H9 (cell line): ENCODE measurements around the gene B3GNT4. TPM values are rescaled to one million over a fixed set of nuclear protein-coding genes. Genes with fewer than 3 reads are reported as not detected.

Experiments used
- DNase-seq: peaks from one replicate; pipeline ENCODE4 v3.0.0-alpha.2; 2017
- H2AFZ ChIP-seq: one replicate; pipeline ENCODE4 v1.6.1; 2013; ENCODE audit warnings: mild to moderate bottlenecking, low read length, control low read depth, moderate library complexity
- H2AK5ac ChIP-seq: 2 replicates; pipeline ENCODE4 v1.6.1; 2013; ENCODE audit warnings: low read length, control low read depth, mixed read lengths; ENCODE audit not compliant: insufficient read length
- H2BK120ac ChIP-seq: one replicate; pipeline ENCODE4 v1.6.1; 2013; ENCODE audit warnings: low read depth, mild to moderate bottlenecking, low read length, control low read depth, inconsistent platforms; ENCODE audit not compliant: poor library complexity, severe bottlenecking
- H2BK12ac ChIP-seq: 2 replicates; pipeline ENCODE4 v1.6.1; 2013; ENCODE audit warnings: low read length, control low read depth, mixed read lengths, low read depth; ENCODE audit not compliant: insufficient read length
- H2BK15ac ChIP-seq: 2 replicates; pipeline ENCODE4 v1.6.1; 2013; ENCODE audit warnings: low read depth, low read length, control low read depth
- H2BK20ac ChIP-seq: one replicate; pipeline ENCODE4 v1.6.1; 2013; ENCODE audit warnings: low read depth, mild to moderate bottlenecking, low read length, control low read depth, inconsistent platforms; ENCODE audit not compliant: poor library complexity, severe bottlenecking
- H2BK5ac ChIP-seq: 2 replicates; pipeline ENCODE4 v1.6.1; 2013; ENCODE audit warnings: low read length, control low read depth, mixed read lengths; ENCODE audit not compliant: insufficient read length
- H3K14ac ChIP-seq: 2 replicates; pipeline ENCODE4 v1.6.1; 2013; ENCODE audit warnings: low read length, control low read depth; ENCODE audit not compliant: insufficient read depth
- H3K18ac ChIP-seq: 2 replicates; pipeline ENCODE4 v1.6.1; 2013; ENCODE audit warnings: low read depth, mild to moderate bottlenecking, mixed read lengths, low read length, control low read depth; ENCODE audit not compliant: insufficient read length
- H3K23ac ChIP-seq: 2 replicates; pipeline ENCODE4 v1.6.1; 2013; ENCODE audit warnings: low read length, control low read depth, mixed read lengths, low read depth; ENCODE audit not compliant: insufficient read length
- H3K23me2 ChIP-seq: 2 replicates; pipeline ENCODE4 v1.6.1; 2013; ENCODE audit warnings: low read depth, mild to moderate bottlenecking, mixed read lengths, low read length, control low read depth; ENCODE audit not compliant: insufficient read length, poor library complexity, severe bottlenecking
- H3K27ac ChIP-seq: 2 replicates; pipeline ENCODE4 v1.5.1; 2013; ENCODE audit warnings: low read length, control low read depth, mixed read lengths, low read depth; ENCODE audit not compliant: insufficient read length
- H3K27me3 ChIP-seq: 2 replicates; pipeline ENCODE4 v1.6.1; 2013; ENCODE audit warnings: low read length, control low read depth, inconsistent platforms; ENCODE audit not compliant: insufficient read depth
- H3K4ac ChIP-seq: 2 replicates; pipeline ENCODE4 v1.6.1; 2013; ENCODE audit warnings: low read depth, mild to moderate bottlenecking, control low read depth, inconsistent platforms, low read length, moderate library complexity
- H3K4me1 ChIP-seq: 2 replicates; pipeline ENCODE4 v1.6.1; 2013; ENCODE audit warnings: low read length, control low read depth, inconsistent platforms; ENCODE audit not compliant: insufficient read depth
- H3K4me2 ChIP-seq: 2 replicates; pipeline ENCODE4 v1.6.1; 2013; ENCODE audit warnings: low read length, control low read depth, mixed read lengths; ENCODE audit not compliant: insufficient read length, insufficient read depth
- H3K56ac ChIP-seq: 2 replicates; pipeline ENCODE4 v1.6.1; 2013; ENCODE audit warnings: low read depth, mild to moderate bottlenecking, mixed read lengths, low read length, control low read depth; ENCODE audit not compliant: insufficient read length
- H3K79me1 ChIP-seq: 2 replicates; pipeline ENCODE4 v1.6.1; 2013; ENCODE audit warnings: low read depth, mild to moderate bottlenecking, moderate library complexity, low read length, control low read depth, inconsistent platforms; ENCODE audit not compliant: insufficient read depth, poor library complexity, severe bottlenecking
- H3K79me2 ChIP-seq: 2 replicates; pipeline ENCODE4 v1.6.1; 2013; ENCODE audit warnings: low read length, control low read depth, inconsistent platforms; ENCODE audit not compliant: insufficient read depth
- H3K9ac ChIP-seq: 2 replicates; pipeline ENCODE4 v1.6.1; 2013; ENCODE audit warnings: low read length, control low read depth, mixed read lengths; ENCODE audit not compliant: insufficient read length; ENCODE audit errors: extremely low read depth
- H3K9me3 ChIP-seq: one replicate; pipeline ENCODE4 v1.6.1; 2013; ENCODE audit warnings: low read depth, low read length, inconsistent platforms; ENCODE audit not compliant: control insufficient read depth
- H3T11ph ChIP-seq: one replicate; pipeline ENCODE4 v1.6.1; 2013; ENCODE audit warnings: mild to moderate bottlenecking, low read length, control low read depth, inconsistent platforms
- H4K20me1 ChIP-seq: one replicate; pipeline ENCODE4 v1.6.1; 2013; ENCODE audit not compliant: control insufficient read depth, insufficient read length, insufficient read depth
- H4K5ac ChIP-seq: 2 replicates; pipeline ENCODE4 v1.6.1; 2013; ENCODE audit warnings: low read depth, mild to moderate bottlenecking, mixed read lengths, low read length, control low read depth; ENCODE audit not compliant: insufficient read length
- H4K8ac ChIP-seq: replicated peaks from 2 replicates; pipeline ENCODE4 v1.6.1; 2013; ENCODE audit warnings: low read length, control low read depth, mixed read lengths, low read depth; ENCODE audit not compliant: insufficient read length
- H4K91ac ChIP-seq: 2 replicates; pipeline ENCODE4 v1.6.1; 2013; ENCODE audit warnings: low read depth, mild to moderate bottlenecking, moderate library complexity, mixed read lengths, low read length, control low read depth; ENCODE audit not compliant: insufficient read length
- H3K27ac Mint-ChIP-seq, 3 experiments: 2 replicates in 2 of 3; 3 replicates in 1 of 3; pipeline ENCODE4 v1.8.0; 2020 to 2021; ENCODE audit warnings: mixed read lengths in 3 of 3, mild to moderate bottlenecking in 1 of 3, moderate library complexity in 1 of 3
- H3K27me3 Mint-ChIP-seq: 2 replicates; pipeline ENCODE4 v1.8.0; 2021; ENCODE audit warnings: low read depth, mild to moderate bottlenecking, moderate library complexity, mixed read lengths
- H3K36me3 Mint-ChIP-seq, 3 experiments: 2 replicates in 2 of 3; 3 replicates in 1 of 3; pipeline ENCODE4 v1.8.0; 2020 to 2021; ENCODE audit warnings: low read depth in 3 of 3, mixed read lengths in 3 of 3; ENCODE audit not compliant: insufficient read depth in 1 of 3
- H3K4me1 Mint-ChIP-seq, 2 experiments: 2 replicates each; pipeline ENCODE4 v1.8.0; 2020; ENCODE audit warnings: mixed read lengths in 2 of 2
- H3K4me3 Mint-ChIP-seq, 2 experiments: 2 replicates in 1 of 2; 3 replicates in 1 of 2; pipeline ENCODE4 v1.8.0; 2020 to 2021; ENCODE audit warnings: mild to moderate bottlenecking in 2 of 2, mixed read lengths in 2 of 2, moderate library complexity in 1 of 2
- H3K9me3 Mint-ChIP-seq, 2 experiments: 2 replicates in 1 of 2; 3 replicates in 1 of 2; pipeline ENCODE4 v1.8.0; 2020; ENCODE audit warnings: mild to moderate bottlenecking in 2 of 2, mixed read lengths in 2 of 2, moderate library complexity in 1 of 2
- CTCF ChIP-seq: fragments of 200-600 bp; sonication (generic); conservative IDR thresholded peaks from 3 replicates; pipeline ENCODE4 v1.8.0; 2021; ENCODE audit warnings: antibody characterized with exemption, mild to moderate bottlenecking
- WGBS: extraction: QIAGEN DNeasy Blood & Tissue Kit; methylation state at CpG from one replicate; pipeline ENCODE4 v1.1.7; 2013; ENCODE audit warnings: missing lambda C conversion rate, low lambda C conversion rate, mixed read lengths; ENCODE audit not compliant: insufficient read length; ENCODE audit errors: extremely low coverage; 5-methylcytosine and 5-hydroxymethylcytosine counted together
- total RNA-seq: library from RNA; stranded (reverse); gene quantifications from 2 replicates; pipeline ENCODE4 v1.2.1, GENCODE V29; 2021

The B3GNT4 gene
- total RNA-seq, 1 experiment from 2014 or later, result 1.0 TPM

- Mint-ChIP-seq H3K4me3 (no peak overlapping the region), H3K27me3 (peaks cover 3% of the 10 kb centered on the region), H3K36me3 (no peaks in the 10 kb centered on the region), H3K27ac (no peak overlapping the region; a peak in 1 of 7 replicates), H3K4me1 (peaks cover 5 to 6% of the 10 kb centered on the region in 2 experiments; a peak in 2 of 4 replicates), H3K9me3 (no peaks in the 10 kb centered on the region)
- Histone ChIP-seq H2BK20ac (no peak overlapping the region), H4K91ac (no peak overlapping the region), H3K4me1 (no peaks in the 10 kb centered on the region), H3K23me2 (no peaks in the 10 kb centered on the region), H3K9me3 (no peaks in the 10 kb centered on the region), H3K79me2 (no peaks in the 10 kb centered on the region), H2BK15ac (no peak overlapping the region), H3K14ac (no peak overlapping the region), H2BK120ac (no peak overlapping the region), H4K20me1 (no peaks in the 10 kb centered on the region), H3K4me2 (no peak overlapping the region), H3K27ac (no peak overlapping the region), H3K4ac (no peak overlapping the region), H3K79me1 (no peaks in the 10 kb centered on the region), H3K18ac (no peak overlapping the region), H2AK5ac (no peak overlapping the region), H4K8ac (no peak overlapping the region), H3K56ac (no peak overlapping the region), H2AFZ (no peak overlapping the region), H3K27me3 (no peaks in the 10 kb centered on the region), H2BK12ac (no peak overlapping the region), H3K23ac (no peak overlapping the region), H3K9ac (no peak overlapping the region), H3T11ph (no peak overlapping the region), H4K5ac (no peak overlapping the region), H2BK5ac (no peak overlapping the region)
- DNase-seq, result no peak
- TF ChIP-seq CTCF, result no peak
- WGBS, result no CpG with 5 or more reads among the region's 8 CpGs
Observed at GRCh38 chr12:122161682-122162081, 41.8 kb upstream of the B3GNT4 start.
